ENCODE results near the gene ADRA1B. TPM values are rescaled to one million over a fixed set of nuclear protein-coding genes. Genes with fewer than 3 reads are reported as not detected.

The ADRA1B gene
- total RNA-seq, 2 donors from 2014 or later: 0.14 to 0.74 TPM

GRCh38 chr5:159987031-159987674 is 70.9 kb downstream of the ADRA1B start:
- no peaks in the 10 kb centered on the region for H3K4me1 ChIP-seq (replicated peaks)
- peak; percentile 87 for DNase-seq (ENCODE audit: low spot score)
- intact Hi-C loops (cut with DNase I): loop anchor here (5.0 to 10.0 kb wide), 3 partner anchors 545 to 832 kb away; no protein-coding TSS in a partner anchor
- peak overlapping the region; percentile 20 to 38 for H3K4me3 ChIP-seq
- WGBS: under 1% methylated on average over 50 of the region's 50 CpGs
- TF ChIP-seq POLR2AphosphoS5 (IDR thresholded peaks at IDR 0.05) (peak; percentile 54), POLR2A (IDR thresholded peaks at IDR 0.05) (peak; percentile 36), CTCF (IDR thresholded peaks at IDR 0.05) (peak; percentile 60 to 91 (median 75))
- no peaks in the 10 kb centered on the region for H3K9me3 ChIP-seq
- H3K27me3 ChIP-seq (replicated peaks; ENCODE audit: insufficient read depth): no peaks in the 10 kb centered on the region
- H3K27ac ChIP-seq: peak overlapping the region; percentile 15 to 33
- no peaks in the 10 kb centered on the region for H3K36me3 ChIP-seq

- no peak for TF ChIP-seq POLR2A (IDR thresholded peaks at IDR 0.05)
- peak in 1 of 4 experiments; percentile 6 for TF ChIP-seq CTCF (IDR thresholded peaks at IDR 0.05)
- intact Hi-C loops (cut with DNase I): no loop called here
- WGBS: 51% methylated on average over 2 of the region's 2 CpGs
Observed at GRCh38 chr5:159990506-159990905, 74.2 kb downstream of the ADRA1B start.

GRCh38 chr5:159992566-159992965 is 76.3 kb downstream of the ADRA1B start:
- Histone ChIP-seq H3K27me3 (replicated peaks; ENCODE audit: insufficient read depth) (no peaks in the 10 kb centered on the region), H3K36me3 (no peaks in the 10 kb centered on the region), H3K4me1 (replicated peaks) (no peaks in the 10 kb centered on the region), H3K9me3 (no peaks in the 10 kb centered on the region), H3K4me3 (no peak overlapping the region), H3K27ac (no peak overlapping the region)
- WGBS: 97% methylated on average over 1 of the region's 1 CpG
- intact Hi-C loops (cut with DNase I): no loop called here
- no peak for DNase-seq (ENCODE audit: low spot score)
- no peak for TF ChIP-seq CTCF (IDR thresholded peaks at IDR 0.05)

More at GRCh38 chr5:159990506-159990905, 74.2 kb downstream of the ADRA1B start:
- no peaks in the 10 kb centered on the region for H3K4me1 ChIP-seq (replicated peaks)
- no peak overlapping the region for H3K4me3 ChIP-seq
- no peaks in the 10 kb centered on the region for H3K9me3 ChIP-seq
- DNase-seq (ENCODE audit: low spot score): no peak
- H3K27me3 ChIP-seq (replicated peaks; ENCODE audit: insufficient read depth): no peaks in the 10 kb centered on the region
- H3K36me3 ChIP-seq: no peaks in the 10 kb centered on the region
- no peak overlapping the region for H3K27ac ChIP-seq

DNA sequence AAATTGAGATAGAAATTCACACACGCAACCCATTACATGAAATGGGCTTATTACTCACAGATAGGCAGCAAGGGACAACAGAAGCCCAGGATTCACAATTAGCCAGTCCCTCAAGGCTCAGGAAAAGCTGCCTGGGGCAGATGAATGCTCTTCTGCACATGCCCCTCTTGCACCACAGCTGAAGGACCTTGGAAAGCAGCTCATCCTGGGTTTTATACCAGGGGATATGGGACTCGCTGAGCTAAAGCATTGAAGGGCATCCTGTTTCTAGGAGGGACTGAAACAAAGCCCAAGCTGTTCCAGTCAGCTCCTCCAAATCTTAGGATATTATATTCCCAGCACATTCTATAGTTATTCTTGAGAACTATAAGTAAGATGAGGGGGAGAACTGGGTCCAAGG is 76.9 kb downstream of the ADRA1B start:
- H3K4me1 ChIP-seq (replicated peaks): no peaks in the 10 kb centered on the region
- no peak overlapping the region for H3K27ac ChIP-seq
- 95% methylated on average over 2 of the region's 2 CpGs for WGBS
- H3K9me3 ChIP-seq: no peaks in the 10 kb centered on the region
- no peak for DNase-seq (ENCODE audit: low spot score)
- intact Hi-C loops (cut with DNase I): no loop called here
- TF ChIP-seq POLR2AphosphoS5 (IDR thresholded peaks at IDR 0.05): no peak
- TF ChIP-seq POLR2A (IDR thresholded peaks at IDR 0.05): no peak
- TF ChIP-seq CTCF (IDR thresholded peaks at IDR 0.05): no peak
- H3K27me3 ChIP-seq (replicated peaks; ENCODE audit: insufficient read depth): no peaks in the 10 kb centered on the region
- no peaks in the 10 kb centered on the region for H3K36me3 ChIP-seq
- no peak overlapping the region for H3K4me3 ChIP-seq

GRCh38 chr5:159995907-159996306 is 79.6 kb downstream of the ADRA1B start:
- Histone ChIP-seq H3K4me3 (no peak overlapping the region), H3K9me3 (no peaks in the 10 kb centered on the region), H3K4me1 (replicated peaks) (no peaks in the 10 kb centered on the region), H3K36me3 (no peaks in the 10 kb centered on the region), H3K27ac (no peak overlapping the region), H3K27me3 (replicated peaks; ENCODE audit: insufficient read depth) (no peaks in the 10 kb centered on the region)
- no peak for TF ChIP-seq POLR2A (IDR thresholded peaks at IDR 0.05)
- no peak for TF ChIP-seq POLR2AphosphoS5 (IDR thresholded peaks at IDR 0.05)
- intact Hi-C loops (cut with DNase I): no loop called here
- DNase-seq (ENCODE audit: low spot score): no peak
- WGBS: 80% methylated on average over 3 of the region's 3 CpGs
